SJSA1 (cell line): ENCODE measurements around the gene MBTD1. TPM values are rescaled to one million over a fixed set of nuclear protein-coding genes. Genes with fewer than 3 reads are reported as not detected.
"Not testable (repeated sequence)": the region's sequence is repeated elsewhere in the genome, so short reads cannot be mapped to it uniquely, and the experiment has no call there.

Source experiments
- DNase-seq, 2 experiments: peaks; one replicate each; pipeline ENCODE4 v3.0.0-alpha.2; 2015 to 2020; ENCODE audit warnings: low spot score in 2 of 2, low read depth in 1 of 2
- H3K27ac ChIP-seq: fragments of 250-450 bp; sonication (Bioruptor Pico); 2 replicates; pipeline ENCODE4 v1.5.1; 2020; ENCODE audit warnings: mild to moderate bottlenecking, moderate library complexity
- H3K27me3 ChIP-seq: fragments of 250-450 bp; sonication (Bioruptor Pico); replicated peaks from 2 replicates; pipeline ENCODE4 v1.5.1; 2020; ENCODE audit warnings: mild to moderate bottlenecking, moderate library complexity
- H3K36me3 ChIP-seq: fragments of 250-450 bp; sonication (Bioruptor Pico); 2 replicates; pipeline ENCODE4 v1.5.1; 2020; ENCODE audit warnings: mild to moderate bottlenecking
- H3K4me1 ChIP-seq: fragments of 250-450 bp; sonication (Bioruptor Pico); replicated peaks from 2 replicates; pipeline ENCODE4 v1.6.1; 2021; ENCODE audit warnings: mild to moderate bottlenecking
- H3K4me3 ChIP-seq: fragments of 250-450 bp; sonication (Bioruptor Pico); 2 replicates; pipeline ENCODE4 v1.5.1; 2020; ENCODE audit warnings: mild to moderate bottlenecking
- H3K9me3 ChIP-seq: fragments of 250-450 bp; sonication (Bioruptor Pico); replicated peaks from 2 replicates; pipeline ENCODE4 v1.5.1; 2020; ENCODE audit warnings: mild to moderate bottlenecking
- total RNA-seq: library from RNA; depleted of rRNA; stranded (reverse); fragments of >200 nt; shearing (Covaris generic); gene quantifications from 2 replicates; pipeline ENCODE4 v1.2.3, GENCODE V29; 2014

MBTD1 gene
- total RNA-seq, 1 experiment from 2014 or later = 11.3 TPM

- DNase-seq = no peak
- H3K27ac ChIP-seq = no peak overlapping the region
Observed at GRCh38 chr17:51189628-51190027, 70.2 kb downstream of the MBTD1 start.

GRCh38 chr17:51189162-51189561, 70.7 kb downstream of the MBTD1 start:
- Histone ChIP-seq H3K4me3 (no peak overlapping the region), H3K27me3 (no peaks in the 10 kb centered on the region), H3K4me1 (no peaks in the 10 kb centered on the region), H3K9me3 (no peaks in the 10 kb centered on the region), H3K36me3 (peaks cover 35% of the 10 kb centered on the region), H3K27ac (no peak overlapping the region)
- DNase-seq = no peak

More at GRCh38 chr17:51189628-51190027, 70.2 kb downstream of the MBTD1 start:
- Histone ChIP-seq H3K4me1 (no peaks in the 10 kb centered on the region), H3K27me3 (no peaks in the 10 kb centered on the region), H3K36me3 (peaks cover 35% of the 10 kb centered on the region), H3K9me3 (no peaks in the 10 kb centered on the region), H3K4me3 (no peak overlapping the region)

GRCh38 chr17:51188271-51188833, 71.5 kb downstream of the MBTD1 start:
- peaks cover 38% of the 10 kb centered on the region for H3K36me3 ChIP-seq
- no peaks in the 10 kb centered on the region for H3K4me1 ChIP-seq
- H3K27ac ChIP-seq = no peak overlapping the region
- no peak overlapping the region for H3K4me3 ChIP-seq
- no peak for DNase-seq
- no peaks in the 10 kb centered on the region for H3K27me3 ChIP-seq
- H3K9me3 ChIP-seq = no peaks in the 10 kb centered on the region

GRCh38 chr17:51185763-51186332, 74.0 kb downstream of the MBTD1 start:
- no peaks in the 10 kb centered on the region for H3K9me3 ChIP-seq
- DNase-seq = no peak

GRCh38 chr17:51184124-51184523, 75.7 kb downstream of the MBTD1 start:
- no peaks in the 10 kb centered on the region for H3K27me3 ChIP-seq

More at GRCh38 chr17:51185763-51186332, 74.0 kb downstream of the MBTD1 start:
- peaks cover 29% of the 10 kb centered on the region for H3K36me3 ChIP-seq
- H3K4me3 ChIP-seq = no peak overlapping the region
- no peaks in the 10 kb centered on the region for H3K27me3 ChIP-seq
- H3K27ac ChIP-seq = no peak overlapping the region
- H3K4me1 ChIP-seq = no peaks in the 10 kb centered on the region

GRCh38 chr17:51180486-51180885, 79.4 kb downstream of the MBTD1 start:
- Histone ChIP-seq H3K27ac (no peak overlapping the region), H3K27me3 (no peaks in the 10 kb centered on the region), H3K4me3 (no peak overlapping the region), H3K36me3 (peaks cover 26% of the 10 kb centered on the region), H3K4me1 (0 out of 2 replicates have a peak, but pooled peaks cover 5% of the 10 kb centered on the region), H3K9me3 (no peaks in the 10 kb centered on the region)
- no peak for DNase-seq

More at GRCh38 chr17:51184124-51184523, 75.7 kb downstream of the MBTD1 start:
- Histone ChIP-seq H3K4me1 (0 out of 2 replicates have a peak, but pooled peaks cover 5% of the 10 kb centered on the region), H3K27ac (no peak overlapping the region), H3K36me3 (peaks cover 19% of the 10 kb centered on the region), H3K4me3 (no peak overlapping the region), H3K9me3 (no peaks in the 10 kb centered on the region)
- DNase-seq = no peak

- H3K9me3 ChIP-seq, DNase-seq, H3K4me3 ChIP-seq, H3K4me1 ChIP-seq, H3K27me3 ChIP-seq, H3K27ac ChIP-seq: not testable (repeated sequence)
- peaks cover 85% of the 10 kb centered on the region for H3K36me3 ChIP-seq
Observed at GRCh38 chr17:51172030-51172429, 87.8 kb downstream of the MBTD1 start.

- H3K4me3 ChIP-seq = no peak overlapping the region
- H3K27ac ChIP-seq = no peak overlapping the region
- no peaks in the 10 kb centered on the region for H3K9me3 ChIP-seq
- H3K27me3 ChIP-seq = no peaks in the 10 kb centered on the region
- H3K36me3 ChIP-seq = peaks cover 90% of the 10 kb centered on the region
- DNase-seq = no peak
- H3K4me1 ChIP-seq = peaks cover 8% of the 10 kb centered on the region
Observed at GRCh38 chr17:51170736-51171135, 89.1 kb downstream of the MBTD1 start.

GRCh38 chr17:51169340-51169739, 90.5 kb downstream of the MBTD1 start:
- peaks cover 90% of the 10 kb centered on the region for H3K36me3 ChIP-seq
- H3K27ac ChIP-seq = no peak overlapping the region
- H3K9me3 ChIP-seq = no peaks in the 10 kb centered on the region
- no peak overlapping the region for H3K4me3 ChIP-seq
- DNase-seq = no peak
- H3K4me1 ChIP-seq = peaks cover 12% of the 10 kb centered on the region
- no peaks in the 10 kb centered on the region for H3K27me3 ChIP-seq

- DNase-seq = peak; percentile 77 to 83
- Histone ChIP-seq H3K9me3 (no peaks in the 10 kb centered on the region), H3K27me3 (no peaks in the 10 kb centered on the region), H3K27ac (peak overlapping the region; percentile 70), H3K36me3 (peaks cover 83% of the 10 kb centered on the region), H3K4me3 (peak overlapping the region; percentile 92), H3K4me1 (peaks cover 12% of the 10 kb centered on the region)
Observed at GRCh38 chr17:51166987-51167931, 92.6 kb downstream of the MBTD1 start.

- Histone ChIP-seq H3K27ac (peak within 1 kb of the TSS; percentile 70), H3K9me3 (no peaks in the 10 kb centered on the region), H3K36me3 (peaks cover 82% of the 10 kb centered on the region), H3K27me3 (no peaks in the 10 kb centered on the region), H3K4me3 (peak within 1 kb of the TSS; percentile 92), H3K4me1 (peaks cover 12% of the 10 kb centered on the region)
- DNase-seq = peak; percentile 95
Observed at GRCh38 chr17:51166198-51166986, 93.5 kb downstream of the MBTD1 start, which contains the start of gene NME2. Gene NME2 (plus strand): TSS chr17:51166411. CDS start chr17:51166831, 420 bp downstream.

- Histone ChIP-seq H3K27me3 (no peaks in the 10 kb centered on the region), H3K4me3 (peak overlapping the region; percentile 92), H3K27ac (peak overlapping the region; percentile 70), H3K4me1 (peaks cover 12% of the 10 kb centered on the region), H3K36me3 (peaks cover 82% of the 10 kb centered on the region), H3K9me3 (no peaks in the 10 kb centered on the region)
- DNase-seq = no peak
Observed at GRCh38 chr17:51165680-51166197, 94.1 kb downstream of the MBTD1 start.
